GM19328 (cell line): ENCODE data around the gene AP1S2.
"Not testable (repeated sequence)": the region's sequence is repeated elsewhere in the genome, so short reads cannot be mapped to it uniquely, and the experiment has no call there.

Source experiments
- ATAC-seq: cut with Tn5 transposase; IDR thresholded peaks from one replicate; pipeline ENCODE4 v1.9.1; 2021; ENCODE audit warnings: mild to moderate bottlenecking, moderate library complexity; ENCODE audit not compliant: unreplicated experiment

Gene AP1S2

DNA sequence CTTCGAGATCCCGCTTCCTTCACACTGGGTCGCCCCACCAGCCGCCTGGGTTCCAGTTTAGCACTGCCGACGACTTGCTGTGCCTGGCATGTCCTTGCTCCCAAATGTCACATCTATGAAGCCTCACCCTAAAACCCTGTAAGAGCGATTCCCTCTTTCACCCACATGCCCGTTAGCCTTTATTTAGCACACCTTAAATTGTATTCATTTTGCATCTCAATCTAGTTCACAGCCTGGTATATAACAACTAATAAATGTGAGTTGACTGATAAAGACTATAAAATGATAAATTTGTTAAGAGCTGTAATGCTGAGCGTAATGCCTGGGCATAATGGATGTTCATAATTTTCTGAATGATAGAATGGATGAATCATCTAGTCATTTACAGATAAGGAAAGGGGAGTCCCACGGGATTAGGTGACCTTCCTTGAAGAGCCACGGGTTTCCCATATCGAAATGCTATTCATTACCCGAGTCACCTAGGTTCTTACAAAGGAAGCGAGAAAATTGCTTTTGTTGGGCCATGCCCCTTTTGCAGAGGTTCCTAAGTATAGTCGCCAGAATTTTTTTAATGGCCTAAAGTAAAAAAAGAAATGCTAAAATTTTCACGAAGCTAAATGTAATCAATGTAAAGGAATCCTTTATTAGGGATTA lies 1.1 kb upstream of the AP1S2 start:
- no peak for ATAC-seq

DNA sequence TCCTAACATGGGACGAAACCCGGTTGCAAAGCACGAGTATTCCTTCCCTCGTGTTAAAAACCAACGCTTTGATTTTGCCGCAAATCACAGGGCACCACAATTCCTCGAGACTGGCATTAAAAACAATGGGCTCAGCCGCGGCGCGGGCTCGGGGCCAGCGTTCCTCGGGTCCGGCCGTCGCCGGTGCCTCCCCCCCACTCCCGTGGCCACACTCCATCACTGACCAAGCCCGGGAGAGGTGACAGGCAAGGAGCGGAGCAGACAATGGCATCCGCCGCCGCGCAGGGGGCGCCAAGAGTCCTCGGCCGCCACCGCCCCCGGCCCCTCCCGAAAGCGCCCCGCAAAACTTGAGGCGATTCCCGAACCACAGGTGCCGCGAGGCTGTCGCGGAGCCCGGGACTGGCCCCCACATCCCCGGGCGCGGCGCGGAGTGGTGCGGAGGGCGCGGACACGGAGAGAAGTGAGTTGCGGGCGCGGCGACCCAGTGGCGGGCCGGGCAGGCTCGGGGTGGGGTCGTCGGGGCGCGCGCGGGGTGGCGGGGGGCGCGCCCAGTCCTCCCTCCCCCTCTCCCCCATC lies 445 bp downstream of the AP1S2 start:
- peak; percentile 29 for ATAC-seq

DNA sequence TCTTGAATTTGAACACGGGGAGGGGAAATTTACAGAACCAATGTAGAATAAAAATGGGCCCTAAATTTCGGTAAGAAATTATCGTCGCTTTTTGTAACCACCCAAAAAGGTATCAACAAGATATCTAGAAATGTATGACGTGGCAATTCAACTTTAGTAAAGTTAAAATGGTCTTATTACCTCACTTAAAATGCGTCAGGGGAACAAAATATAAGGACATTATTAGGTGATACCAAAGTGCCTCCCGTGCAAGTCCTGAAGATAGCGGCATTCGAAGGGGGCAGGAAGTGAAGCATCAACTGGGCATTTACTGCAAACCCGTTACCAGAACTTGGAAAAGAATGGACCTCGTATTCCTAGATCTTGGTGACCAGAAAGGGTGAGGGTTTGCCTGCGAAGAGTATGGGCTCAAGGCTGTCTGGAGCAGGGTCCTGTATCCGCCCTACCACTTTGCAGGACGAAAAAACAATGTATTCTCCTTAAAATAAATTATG lies 980 bp downstream of the AP1S2 start:
- ATAC-seq, result no peak

DNA sequence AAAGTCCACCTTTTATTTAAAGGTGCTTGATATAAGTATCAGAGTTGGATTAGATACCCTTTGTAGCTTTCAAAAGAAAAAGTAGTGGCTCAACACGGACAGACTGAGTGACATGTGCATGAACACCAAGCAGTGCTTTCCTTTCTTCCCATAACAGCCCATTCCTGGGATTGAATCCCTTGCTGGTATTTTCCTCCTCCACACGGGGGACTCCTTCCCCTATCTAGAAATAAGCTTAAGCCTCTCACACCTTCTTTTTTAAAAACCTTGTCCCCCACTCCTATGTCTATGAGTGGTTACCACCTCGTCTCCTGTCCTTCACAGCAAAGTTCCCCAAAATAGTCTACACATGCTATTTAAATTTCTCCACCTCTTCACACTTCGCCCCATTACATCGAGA lies 5.1 kb downstream of the AP1S2 start:
- ATAC-seq, result no peak

DNA sequence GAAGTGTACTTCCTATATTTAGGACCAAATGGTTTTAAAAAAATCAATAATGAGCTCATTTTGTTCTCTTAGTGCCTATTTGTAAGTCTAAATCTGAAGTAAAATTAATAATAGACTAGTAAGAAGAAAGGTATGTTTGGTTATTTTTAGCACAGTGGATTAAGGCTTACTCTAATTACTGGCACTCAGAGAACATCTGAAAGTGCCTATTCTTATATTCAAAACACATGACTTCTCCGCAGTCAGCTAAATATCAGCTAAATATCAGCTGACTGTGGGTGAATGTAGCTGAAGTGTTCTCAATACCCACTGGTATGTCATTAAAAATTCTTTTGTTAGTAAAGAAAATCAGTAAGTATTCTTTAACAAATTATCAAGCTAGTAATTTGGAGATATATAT lies 6.0 kb downstream of the AP1S2 start:
- ATAC-seq, result no peak

DNA sequence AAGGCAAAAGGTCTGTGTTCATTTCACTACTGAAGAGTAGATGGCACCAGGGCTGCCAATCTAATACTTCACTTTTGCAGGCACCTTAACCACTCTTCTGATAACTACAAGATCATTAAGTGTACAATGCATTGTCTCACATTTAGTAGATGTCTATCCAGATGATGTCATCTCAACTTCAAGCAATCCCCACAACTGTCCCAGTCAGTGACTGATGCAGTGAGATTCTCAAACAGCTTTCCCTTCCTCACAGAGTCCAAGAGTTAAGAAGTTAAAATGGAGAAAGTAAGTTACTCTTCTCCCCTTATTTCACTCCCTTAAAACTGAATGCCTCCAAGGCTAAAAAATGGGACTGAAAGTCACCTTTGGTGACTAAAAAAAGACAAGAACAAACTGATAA lies 10.7 kb downstream of the AP1S2 start:
- no peak for ATAC-seq

DNA sequence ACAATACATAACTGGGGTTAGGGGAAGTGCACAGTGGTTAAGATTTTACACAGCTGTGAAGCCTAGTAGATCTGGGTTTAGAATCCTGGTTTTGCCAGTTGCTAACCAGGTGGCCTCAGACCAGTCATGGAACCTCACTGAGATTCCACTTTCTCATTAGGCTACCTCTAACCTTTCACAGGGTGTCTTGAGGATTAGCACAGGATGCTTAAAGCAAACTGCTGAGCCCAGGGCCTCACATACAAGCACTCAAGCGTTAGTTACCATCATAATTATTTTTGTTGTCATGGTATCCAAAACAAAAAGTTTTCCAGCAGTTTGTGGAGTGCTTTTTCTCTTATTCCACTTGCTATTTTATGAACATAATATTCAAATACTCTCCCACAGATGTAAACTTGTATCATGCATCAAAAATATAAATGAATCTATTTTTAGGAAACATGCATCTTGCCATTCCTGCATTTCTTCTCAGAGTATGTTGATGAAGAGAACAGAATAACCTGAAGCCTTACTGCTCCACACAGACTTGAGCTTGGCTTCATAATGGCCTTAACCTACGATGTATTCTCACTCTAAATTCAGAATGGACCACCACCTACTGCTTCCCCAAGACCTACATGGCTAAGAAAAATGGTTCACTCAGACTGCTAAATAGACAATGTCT lies 12.6 kb downstream of the AP1S2 start:
- ATAC-seq, result no peak

DNA sequence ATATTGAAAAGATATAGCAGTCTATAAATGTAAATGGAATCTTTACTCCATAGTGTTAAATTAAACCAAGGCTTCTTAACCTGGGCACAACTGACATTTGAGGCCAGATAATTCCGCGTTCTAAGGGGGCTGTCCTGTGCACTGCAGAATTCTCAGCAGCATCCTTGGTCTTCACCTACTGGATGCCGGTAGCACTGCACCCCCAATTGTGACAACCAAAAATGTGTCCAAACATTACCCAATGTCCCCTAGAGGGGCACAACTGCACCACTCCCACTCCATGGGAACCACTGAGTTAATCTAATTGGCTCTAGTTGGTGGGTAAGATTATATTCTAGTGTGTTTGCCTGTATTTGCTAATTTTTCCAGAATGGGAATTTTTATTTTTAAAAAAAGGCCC lies 16.6 kb downstream of the AP1S2 start:
- ATAC-seq, result no peak

DNA sequence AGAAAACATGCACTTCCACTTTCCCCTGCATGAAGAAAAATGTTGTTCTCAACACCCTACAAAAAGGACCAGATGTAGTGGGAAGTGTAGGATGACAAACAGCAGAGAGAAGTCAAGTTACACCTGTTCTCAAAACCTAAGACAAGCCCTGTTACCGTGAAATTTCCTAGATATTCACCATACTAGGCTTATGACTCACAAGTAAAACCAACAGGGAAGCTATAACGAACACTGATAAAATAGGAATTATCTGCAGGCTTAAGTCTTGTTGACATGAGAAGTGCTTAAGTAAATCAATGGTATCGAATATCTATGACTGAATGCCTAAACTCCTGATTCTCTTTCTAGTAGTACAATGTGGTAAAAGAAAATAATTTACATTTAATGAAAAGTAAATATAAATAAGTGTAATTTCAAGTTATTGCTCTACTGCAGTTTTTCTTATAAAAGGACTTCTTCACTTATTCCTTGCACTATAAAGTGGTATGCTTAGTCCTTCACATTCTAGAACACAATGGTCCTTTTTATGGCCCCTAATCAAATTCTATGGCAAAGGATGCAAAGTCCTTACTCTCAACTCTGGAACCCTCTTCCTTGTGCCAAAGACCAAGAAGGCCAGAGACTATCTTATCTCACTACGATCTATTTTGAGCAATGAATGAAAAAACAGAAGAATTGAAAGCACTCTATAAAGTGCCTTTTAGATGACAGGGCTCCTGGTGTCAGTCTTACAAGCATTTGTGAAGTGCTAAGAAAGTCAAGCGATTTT lies 19.6 kb downstream of the AP1S2 start:
- no peak for ATAC-seq

DNA sequence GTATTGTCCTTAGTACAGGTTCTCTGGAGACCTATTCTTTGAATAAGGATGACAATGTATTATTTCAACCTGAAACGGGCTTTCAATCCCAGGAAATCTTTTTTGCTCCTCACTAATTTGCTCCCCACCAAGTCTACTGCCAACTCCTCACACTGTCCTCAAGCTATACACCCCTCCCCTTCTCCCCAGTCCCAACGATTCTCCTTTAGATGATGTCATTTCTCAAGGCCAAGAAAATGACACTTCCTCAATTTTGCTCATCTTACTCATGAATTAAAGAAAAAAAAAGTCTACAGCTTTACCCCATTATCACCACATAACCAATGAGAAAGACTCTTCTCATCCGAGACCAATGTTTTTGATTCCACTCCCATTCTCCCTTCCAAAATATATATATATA lies 20.6 kb downstream of the AP1S2 start:
- no peak for ATAC-seq

DNA sequence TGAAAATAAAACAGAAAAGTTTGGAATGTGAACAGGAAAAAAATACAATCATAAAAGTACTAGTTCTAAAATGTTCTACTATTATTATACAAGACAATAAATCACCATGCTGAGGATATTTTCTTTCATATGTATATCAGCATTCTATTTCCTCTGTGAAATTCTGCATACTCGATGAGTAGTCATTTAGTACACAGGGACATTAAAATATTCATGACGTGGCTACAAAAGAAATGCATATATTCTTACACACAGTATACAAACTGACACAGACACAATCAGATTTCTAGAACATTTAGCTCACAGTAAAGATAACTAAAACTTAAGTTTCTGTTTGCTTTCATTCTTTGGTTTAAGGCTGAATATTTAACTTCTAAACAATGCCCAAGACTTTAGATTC lies 23.3 kb downstream of the AP1S2 start:
- ATAC-seq, result not testable (repeated sequence)

DNA sequence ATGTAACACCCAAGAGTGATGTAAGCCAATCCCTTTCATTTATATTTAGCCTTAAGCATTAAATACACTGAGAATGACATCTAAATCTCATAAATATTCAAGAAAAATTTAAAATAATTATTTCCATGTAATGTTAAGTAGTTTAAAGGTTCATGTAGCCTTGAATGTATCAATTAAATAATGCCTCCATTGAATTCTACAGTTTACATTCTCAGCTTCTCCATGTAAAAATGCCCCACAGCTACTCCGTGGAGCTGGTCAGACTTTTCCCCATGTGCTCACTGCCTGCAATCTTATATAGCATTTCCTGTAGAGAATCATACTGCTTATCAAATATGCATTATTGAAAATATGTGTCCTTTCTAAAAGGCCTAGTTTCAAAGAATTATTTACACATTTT lies 25.4 kb downstream of the AP1S2 start:
- no peak for ATAC-seq

DNA sequence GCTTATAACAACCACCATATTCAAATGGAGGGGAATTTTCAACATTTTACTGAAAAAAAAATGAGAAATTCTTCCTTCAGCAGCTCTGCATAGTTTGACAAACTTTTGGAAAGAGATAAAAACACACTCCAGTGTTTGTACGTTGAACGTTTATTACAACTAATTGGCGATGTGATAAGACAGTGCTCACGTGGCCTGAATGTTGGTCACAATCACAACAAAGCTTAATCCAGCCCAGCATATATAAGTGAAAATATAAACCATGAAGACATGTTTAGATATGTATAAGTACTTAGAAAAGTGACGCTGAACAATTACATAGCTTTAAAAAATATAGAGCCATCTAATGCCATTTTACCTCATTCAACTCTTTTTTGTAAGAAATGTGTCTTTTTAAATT lies 28.7 kb downstream of the AP1S2 start:
- no peak for ATAC-seq

DNA sequence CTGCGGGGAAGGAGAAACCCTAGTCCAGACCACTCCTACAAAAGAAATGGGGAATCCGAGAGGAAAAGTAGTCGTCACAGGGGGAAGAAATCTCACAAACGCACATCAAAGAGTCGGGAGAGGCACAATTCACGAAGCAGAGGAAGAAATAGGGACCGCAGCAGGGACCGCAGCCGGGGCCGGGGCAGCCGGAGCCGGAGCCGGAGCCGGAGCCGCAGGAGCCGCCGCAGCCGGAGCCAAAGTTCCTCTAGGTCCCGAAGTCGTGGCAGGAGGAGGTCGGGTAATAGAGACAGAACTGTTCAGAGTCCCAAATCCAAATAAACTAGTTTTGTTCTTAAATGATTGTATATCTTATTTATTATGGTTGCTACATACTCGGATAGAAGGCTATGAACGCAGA lies 31.7 kb downstream of the AP1S2 start:
- no peak for ATAC-seq

DNA sequence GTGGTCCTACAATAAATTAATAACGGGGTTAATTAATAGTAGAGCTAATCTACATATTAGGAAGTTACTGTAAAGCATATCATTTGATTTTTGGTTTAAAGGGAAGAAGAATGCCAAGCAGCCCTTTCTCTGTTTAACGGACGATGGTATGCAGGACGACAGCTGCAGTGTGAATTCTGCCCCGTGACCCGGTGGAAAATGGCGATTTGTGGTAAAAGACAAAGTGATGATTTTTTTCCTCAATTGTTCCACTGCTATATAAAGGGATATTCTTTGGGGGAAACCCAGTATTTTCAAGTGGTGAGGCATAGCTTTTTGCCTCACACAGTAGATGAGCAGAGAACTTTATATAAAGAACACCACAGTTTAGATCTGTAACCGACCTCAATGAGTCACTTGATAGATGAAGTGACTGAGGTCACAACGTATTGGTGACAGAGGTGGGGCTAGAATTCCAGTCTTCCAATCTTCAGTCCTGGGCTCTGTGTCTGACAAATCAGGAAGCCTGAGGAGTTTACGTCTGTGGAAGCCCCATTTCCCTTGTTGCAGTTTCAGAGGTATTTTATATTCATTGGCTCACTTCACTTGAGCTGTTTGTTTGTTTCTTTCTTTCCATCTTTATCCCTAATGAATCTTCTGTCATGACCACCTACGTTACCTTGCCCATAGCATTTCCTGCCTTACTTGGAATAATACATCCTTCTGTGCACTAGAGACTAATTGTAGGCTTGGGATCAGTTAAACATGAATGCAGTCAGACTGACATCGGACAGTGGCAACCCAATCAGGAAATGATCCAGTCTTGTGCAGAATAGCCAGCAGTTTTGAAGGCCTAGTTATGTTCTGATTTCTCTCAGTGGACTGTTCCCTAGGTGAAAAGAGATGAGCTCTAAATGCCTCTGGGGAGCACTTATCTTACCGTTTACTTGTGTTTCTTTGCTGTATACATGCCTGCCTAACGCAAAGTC lies 34.2 kb downstream of the AP1S2 start:
- ATAC-seq, result no peak

DNA sequence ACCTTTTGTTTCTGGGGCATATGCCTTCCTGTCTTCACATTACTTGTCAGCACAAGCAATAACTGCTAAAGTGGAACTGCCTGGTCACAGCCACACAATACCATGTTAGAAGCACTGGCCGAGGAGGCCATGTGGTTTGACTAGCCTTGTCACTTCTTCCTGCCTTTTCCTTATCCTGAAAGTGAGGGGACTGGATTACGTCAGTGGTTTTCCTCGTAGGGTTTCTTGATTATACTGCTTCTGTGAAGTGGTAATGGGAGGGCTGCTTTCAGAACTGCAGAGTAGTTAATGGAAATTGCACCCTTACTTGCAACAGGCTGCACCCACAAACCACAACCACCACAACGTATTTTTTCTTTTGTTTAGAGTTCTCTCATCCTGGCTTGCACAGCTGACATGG lies 37.7 kb downstream of the AP1S2 start:
- no peak for ATAC-seq

DNA sequence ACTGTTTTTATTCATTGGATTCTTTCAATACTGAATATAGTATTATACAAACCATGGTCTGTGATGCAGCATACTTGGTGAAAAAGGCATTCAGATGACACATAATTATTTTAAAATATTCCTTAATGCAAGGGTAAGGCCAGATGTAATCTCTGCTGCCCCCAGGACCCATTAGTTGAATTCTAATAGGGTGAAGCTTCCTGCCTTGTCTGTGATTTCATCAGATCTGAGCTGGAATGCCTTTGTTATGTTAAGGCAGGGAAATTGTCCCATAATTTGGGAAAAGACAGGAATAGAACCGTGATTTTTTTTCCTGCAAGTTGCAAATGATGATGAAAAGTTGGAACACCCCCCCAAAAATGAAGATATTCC lies 38.2 kb downstream of the AP1S2 start:
- no peak for ATAC-seq

DNA sequence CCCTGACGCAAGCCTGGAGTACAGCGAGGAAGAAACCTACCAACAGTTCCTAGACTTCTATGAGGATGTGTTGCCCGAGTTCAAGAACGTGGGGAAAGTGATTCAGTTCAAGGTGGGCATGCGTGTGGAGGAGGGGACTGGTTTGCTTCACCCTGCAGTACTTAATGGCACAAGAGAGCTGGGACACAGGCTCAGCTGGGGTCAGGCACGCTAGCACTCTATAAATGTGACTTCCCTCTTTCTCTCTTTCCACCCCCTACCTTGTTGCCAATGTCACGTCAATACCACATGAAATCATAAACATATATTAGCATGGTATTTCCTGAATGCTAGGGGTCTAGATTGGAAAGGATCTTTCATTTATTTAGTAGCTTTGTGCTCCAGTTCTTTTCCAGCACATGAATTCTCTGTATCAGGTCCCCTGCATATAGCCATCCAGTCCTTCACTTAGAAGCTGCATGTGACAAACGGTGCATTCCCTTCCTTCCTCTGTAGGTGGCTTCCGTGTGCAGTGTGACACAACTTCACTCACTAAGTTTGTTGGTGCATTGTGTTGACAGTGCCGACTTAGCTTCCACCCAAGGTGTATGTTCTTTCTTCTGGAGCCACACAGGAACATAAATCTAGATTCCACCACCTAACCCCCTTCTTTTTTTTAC lies 38.7 kb downstream of the AP1S2 start:
- ATAC-seq, result peak; percentile 95

DNA sequence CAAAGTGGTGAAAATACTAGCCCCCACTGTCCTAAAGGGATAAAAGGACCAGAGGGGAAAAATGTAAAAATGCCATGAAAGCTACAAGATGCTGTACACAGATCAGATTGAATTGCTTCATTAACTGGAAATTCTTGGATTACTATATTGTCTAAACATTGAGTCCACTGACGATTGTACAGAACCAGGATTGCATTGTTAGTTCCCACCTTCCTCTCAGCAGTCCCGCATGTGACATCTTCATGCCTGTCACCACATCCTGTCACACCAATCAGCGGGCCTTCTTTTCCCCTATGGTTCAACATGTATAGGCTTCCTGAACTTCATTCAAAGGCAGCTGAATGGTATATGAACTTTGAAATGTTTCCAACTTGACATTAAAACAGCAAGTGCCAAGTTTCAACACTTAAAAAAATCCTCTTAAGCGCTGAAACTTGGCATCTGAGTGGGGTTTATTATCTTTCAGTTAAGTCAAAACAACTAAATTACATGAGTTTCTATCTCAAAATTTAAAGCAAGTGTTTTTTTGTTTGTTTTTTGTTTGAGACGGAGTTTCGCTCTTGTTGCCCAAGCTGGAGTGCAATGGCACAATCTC lies 39.7 kb downstream of the AP1S2 start:
- ATAC-seq, result no peak

DNA sequence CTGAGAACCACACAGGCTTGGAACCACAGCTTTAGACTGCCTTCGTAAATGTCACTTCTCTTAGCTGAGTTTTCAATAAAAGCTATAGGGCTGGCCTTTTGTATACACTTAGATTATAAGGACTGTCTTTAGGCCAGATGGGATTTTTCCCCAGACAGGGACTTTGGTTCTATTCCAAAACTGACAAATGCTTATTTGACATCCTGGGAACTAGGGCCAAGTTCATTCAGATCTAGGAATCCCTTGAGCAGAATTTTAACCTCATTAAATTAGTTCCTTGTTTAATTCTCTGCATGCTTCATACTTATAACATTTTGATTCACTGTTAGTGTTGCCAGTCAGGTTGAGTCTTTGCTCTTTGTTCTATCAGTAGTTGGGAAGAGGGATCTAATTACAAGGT lies 41.2 kb downstream of the AP1S2 start:
- no peak for ATAC-seq
